GM19455 (cell line): Measurements from ENCODE around the gene TOGARAM2.

Experiments used
- ATAC-seq: cut with Tn5 transposase; IDR thresholded peaks from one replicate; pipeline ENCODE4 v1.9.1; 2021; ENCODE audit not compliant: unreplicated experiment

The TOGARAM2 gene

GRCh38 chr2:28981016-28981441, at the start of gene TOGARAM2:
TOGARAM2 (plus strand) TSS chr2:28981298; CDS start chr2:28994835, 13,537 bp downstream.
- no peak for ATAC-seq

DNA sequence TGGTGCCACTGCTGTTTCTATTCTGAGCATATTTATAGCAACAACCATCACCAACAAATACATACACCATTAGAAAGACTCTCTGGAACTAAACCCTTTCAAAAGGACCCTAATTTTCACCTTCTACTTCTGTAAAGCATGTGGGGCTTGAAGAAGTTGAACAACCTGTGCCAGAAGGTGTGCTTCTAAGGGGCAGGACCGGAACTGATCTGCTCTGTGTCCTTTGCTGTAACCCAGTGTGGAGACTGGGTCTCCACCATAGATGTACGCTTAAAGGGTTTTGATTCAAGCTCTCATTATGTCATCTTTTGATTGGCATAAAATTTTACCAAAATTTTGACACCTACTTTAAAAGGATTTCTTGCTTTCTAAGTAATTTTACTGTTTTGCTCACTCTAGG, 46.3 kb upstream of the TOGARAM2 start:
- ATAC-seq: no peak

DNA sequence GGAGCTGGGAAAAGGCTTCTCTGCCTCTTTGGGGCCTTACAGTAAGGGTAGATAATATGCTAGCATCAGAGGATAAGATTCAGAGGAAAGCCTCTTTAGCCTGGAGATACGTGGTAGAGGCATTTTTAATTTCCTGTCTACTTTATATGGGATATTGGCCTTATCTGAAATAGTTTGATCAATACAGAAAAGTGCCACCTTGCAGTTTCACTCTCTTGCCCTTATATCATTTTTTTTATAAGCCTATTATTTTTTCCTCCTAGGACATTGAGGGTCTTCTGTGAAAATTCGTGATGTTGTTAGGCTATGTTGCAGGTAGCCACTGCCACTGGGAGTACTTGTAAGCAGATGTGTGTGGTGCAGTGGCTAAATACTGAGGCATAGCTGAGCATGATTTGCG, 40.1 kb upstream of the TOGARAM2 start:
- no peak for ATAC-seq

DNA sequence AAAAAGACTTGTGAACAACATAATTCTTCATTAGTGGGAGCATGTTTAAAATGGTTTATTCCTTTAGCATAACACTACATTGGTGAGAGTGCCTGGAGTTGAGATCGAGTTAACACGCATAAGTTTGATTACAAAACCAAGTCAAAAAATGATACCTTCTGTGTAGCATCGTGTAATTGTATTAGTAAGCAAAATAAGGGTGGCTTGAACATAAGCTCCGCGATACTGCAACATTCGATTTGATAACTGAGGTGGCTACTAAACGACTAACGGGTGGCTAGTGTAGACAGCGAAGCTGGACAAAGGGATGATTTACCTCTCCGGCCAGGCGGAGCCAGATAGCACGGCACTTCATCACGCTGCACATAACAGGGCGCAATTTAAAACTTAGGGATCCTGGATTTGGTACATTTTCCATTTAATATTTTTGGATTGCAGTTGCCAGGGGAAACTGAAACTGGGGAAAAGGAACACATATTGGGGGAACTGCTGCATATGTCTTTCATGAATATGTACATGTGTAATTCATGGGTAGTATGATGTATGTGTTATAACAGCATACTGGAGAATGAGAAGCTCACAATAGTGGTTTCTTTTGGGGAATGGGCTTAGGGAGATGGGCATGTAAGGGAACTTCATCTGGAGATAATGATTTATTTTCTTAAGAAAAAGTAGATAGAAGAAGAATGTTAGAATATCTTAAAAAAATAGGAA, 36.4 kb upstream of the TOGARAM2 start:
- no peak for ATAC-seq

DNA sequence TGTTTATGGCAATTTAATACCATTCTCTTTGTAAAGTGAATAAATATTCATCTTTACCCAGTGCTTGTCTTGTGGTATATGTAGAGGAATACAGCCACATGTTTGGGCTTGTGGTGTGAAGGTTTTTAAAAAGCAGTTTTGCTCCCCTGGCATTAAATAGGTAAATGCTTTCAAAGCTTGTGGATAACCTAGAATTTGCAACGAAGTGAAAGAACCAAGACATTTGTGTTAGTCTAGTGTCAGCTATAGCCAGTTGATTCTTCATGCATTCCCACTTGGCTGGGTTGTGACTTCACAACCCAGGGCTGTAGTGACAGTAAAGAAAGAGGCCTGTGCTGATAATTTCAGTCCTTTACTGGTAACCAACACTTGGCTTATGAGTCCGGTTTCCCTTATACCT, 32.9 kb upstream of the TOGARAM2 start:
- no peak for ATAC-seq

GRCh38 chr2:28949190-28949589, 31.9 kb upstream of the TOGARAM2 start:
- ATAC-seq: no peak

DNA sequence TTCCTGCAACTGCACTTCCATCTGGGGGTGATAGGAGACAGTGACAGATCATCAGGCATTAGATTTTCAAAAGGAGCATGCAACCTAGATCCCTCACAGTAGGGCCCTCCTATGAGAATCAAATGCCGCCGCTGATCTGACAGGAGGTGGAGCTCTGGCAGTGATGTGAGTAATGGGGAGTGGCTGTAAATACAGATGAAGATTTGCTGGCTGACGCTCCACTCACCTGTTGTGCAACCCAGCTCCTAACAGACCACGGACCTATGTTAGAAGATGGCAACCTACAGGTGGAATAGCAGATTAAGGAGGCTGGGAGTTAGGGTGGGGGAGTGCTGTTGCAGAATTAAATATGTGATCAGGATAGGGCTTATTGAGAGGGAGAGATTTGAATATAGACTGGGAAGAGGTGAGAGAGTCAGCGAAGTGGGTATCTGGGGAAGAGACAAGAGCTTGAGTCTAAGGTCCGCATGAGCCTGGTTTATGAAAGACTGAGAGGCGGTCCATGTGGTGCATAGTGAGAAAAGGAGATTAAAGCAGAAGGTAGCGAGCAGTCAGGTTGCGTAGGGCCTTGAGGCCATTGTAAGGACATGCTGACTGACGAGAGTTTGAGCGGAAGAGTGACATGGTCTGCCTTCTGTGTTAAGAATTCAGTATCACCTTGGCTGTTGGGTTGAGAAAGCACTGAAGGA, 31.3 kb upstream of the TOGARAM2 start:
- ATAC-seq: no peak

GRCh38 chr2:28950941-28951630, 30.0 kb upstream of the TOGARAM2 start:
- no peak for ATAC-seq

GRCh38 chr2:28951910-28952835, 28.9 kb upstream of the TOGARAM2 start:
- no peak for ATAC-seq

DNA sequence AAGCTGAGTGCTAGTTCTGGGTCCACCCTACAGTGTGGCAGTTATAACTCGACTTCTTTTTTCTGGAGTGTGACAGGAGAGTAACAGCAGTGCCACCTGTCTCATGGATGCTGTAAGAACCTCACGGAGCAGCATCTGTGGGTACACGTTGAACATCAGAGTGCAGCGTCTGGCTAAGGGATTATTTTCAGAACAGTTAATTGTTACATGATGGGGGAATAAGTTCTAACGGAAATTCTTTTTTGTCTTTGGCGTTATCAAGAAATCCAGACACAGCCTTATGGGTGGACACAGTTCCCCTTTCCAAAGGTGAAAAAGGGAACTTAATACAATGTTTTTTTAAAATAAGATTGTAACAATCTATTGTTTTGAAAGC, 28.3 kb upstream of the TOGARAM2 start:
- no peak for ATAC-seq

DNA sequence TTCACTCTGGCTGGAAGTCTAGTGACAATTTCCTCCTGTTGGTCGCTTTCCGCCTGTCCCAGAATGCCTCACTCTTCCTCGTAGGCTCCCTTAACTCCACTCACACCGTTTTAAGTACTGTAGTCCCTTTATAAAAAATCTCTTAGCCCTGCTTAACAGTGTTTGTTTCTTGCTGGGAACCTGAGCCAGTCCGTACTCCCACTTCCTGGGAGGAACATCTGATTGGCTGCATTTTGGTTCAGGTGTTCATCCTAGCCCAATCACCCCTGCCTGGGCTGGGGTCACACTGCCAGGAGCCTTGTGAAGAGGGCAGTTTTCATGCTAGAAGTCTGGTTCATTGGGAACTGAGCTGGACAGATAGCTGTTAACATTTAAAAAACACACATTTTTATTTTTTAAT, 25.6 kb upstream of the TOGARAM2 start:
- ATAC-seq: no peak

DNA sequence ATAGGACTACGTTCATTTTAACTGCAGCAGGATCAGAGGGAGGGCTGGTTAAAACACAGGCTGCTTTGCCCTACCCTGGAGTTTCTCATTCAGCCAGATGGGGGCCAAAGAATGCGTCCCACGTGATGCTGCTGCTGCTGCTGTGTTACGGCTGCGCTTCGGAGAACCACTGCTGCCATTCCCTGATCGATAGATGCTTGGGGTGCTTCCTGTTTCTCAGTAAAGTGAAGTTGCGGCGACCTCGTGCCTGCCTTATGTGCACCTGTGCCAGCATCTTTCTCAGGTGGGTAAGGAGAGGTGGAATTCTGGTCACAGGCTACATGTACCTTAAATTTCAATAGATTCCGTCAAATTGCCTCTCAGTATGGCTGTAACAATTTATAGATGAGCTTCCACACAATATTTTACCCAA, 24.7 kb upstream of the TOGARAM2 start:
- no peak for ATAC-seq

- no peak for ATAC-seq
These were observed 24.2 kb upstream of the TOGARAM2 start for GRCh38 chr2:28956890-28957289.

DNA sequence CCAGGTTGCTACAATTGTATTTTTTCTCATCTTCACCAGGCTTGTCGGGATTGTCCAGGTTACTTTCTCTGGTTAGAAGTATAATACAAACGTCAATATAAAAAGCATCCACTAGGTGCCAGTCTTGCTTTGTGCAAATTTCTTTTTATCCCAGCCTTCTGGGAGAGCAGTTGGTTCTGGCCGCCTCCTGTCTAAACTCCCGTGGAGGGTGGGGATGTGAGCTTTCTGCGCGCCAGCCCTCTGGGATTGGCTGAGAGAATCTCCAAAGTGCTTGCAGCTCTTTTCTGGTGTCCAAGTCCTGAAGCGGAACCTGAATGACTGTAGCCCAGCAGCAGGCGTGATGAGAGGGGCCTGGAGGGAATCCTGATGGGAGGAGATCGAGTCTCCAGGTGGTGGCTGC, 22.4 kb upstream of the TOGARAM2 start:
- no peak for ATAC-seq

DNA sequence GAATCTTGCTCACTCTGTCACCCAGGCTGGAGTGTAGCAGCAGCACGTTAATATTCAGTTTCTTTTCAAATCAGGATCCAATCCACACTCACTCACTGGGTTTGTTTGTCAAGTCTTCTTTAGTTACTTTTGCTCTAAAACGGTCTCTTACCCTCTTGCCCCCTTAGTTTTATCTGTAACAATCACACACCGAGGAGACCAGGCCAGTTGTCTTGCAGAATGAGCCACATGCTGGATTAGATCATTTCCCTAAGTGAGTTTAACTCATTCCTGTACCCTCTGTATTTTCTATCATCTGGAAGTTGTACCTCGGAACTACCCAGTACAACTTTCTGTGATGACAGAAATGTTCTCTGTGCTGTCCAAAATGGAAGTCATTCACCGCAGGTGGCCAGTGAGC, 20.7 kb upstream of the TOGARAM2 start:
- no peak for ATAC-seq

DNA sequence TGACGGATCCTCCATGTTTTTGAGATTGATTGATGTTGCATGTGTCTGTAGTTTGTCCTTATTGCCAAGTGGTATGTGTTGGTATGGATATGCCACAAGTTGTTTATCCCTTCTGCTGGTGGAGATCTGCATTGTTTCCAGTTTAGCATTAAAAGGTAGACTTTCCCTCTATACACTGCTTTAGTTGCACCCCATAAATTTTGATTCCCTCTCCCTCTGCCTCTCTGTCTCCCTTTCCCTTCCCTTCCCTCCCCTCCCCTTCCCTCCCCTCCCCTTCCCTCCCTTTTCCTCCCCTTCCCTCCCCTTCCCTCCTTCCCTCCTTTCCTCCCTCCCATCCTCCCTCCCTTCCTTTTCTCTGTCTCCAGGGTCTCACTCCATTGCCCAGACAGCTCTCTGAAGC, 18.6 kb upstream of the TOGARAM2 start:
- ATAC-seq: no peak

GRCh38 chr2:28970464-28971160, 10.5 kb upstream of the TOGARAM2 start:
- no peak for ATAC-seq

- no peak for ATAC-seq
These were observed 8.2 kb upstream of the TOGARAM2 start for GRCh38 chr2:28972778-28973335.

DNA sequence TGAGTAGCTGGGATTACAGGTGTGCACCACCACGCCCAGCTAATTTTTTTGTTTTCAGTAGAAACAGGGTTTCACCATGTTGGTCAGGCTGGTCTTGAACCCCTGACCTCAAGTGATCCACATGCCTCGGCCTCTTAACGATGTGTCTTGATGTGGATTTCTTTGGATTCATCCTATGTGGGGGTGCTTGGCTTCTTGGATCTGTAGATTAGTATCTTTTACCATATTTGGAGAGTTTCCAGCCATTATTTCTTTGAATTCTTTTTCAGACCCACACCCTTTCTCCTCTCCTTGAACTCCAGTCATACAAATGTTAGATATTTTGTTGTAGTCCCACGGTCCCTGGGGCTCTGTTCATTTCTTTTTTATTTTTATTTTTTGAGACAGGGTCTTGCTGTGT, 6.8 kb upstream of the TOGARAM2 start:
- ATAC-seq: no peak

DNA sequence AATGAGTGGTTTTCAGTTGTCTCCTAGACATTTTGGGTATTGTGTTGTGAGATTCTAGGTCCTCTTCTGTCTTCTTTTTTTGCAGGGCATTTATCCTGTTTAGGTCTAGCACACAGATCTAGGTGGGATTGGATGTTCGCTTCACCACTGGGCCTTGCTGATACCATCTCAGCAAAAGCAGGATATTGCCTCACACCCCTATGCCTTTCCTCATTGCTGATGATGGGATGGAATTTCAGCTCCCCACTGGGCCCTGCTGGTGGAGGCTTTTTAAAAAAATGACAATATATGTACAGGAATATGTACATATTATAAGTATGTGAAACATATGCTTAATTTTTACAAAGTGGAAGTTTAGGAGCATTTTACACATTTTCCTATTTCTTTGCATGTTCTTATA, 5.4 kb upstream of the TOGARAM2 start:
- ATAC-seq: no peak
